A549 (cell line): ENCODE results near the gene NFE2L2. TPM values are rescaled to one million over a fixed set of nuclear protein-coding genes. Genes with fewer than 3 reads are reported as not detected.

Experiments
- ATAC-seq, 2 experiments: fragments of 200-7000 bp in 1 of 2; fragments of >200 bp in 1 of 2; cut with Nextera tagmentation in 1 of 2; cut with Tn5 transposase in 1 of 2; 3 replicates each; pipeline versions ENCODE4 v1.8.0 to v1.9.1; 2018 to 2020; ENCODE audit warnings: mild to moderate bottlenecking in 1 of 2, moderate library complexity in 1 of 2
- CTCF ChIA-PET: fragments of 300-600 bp; sonication (Branson Sonifier 250); formaldehyde crosslinking; extraction: SDS; loops from one replicate; lab custom pipeline; 2021; ENCODE audit warnings: antibody characterized with exemption, inconsistent platforms; lab: Yijun Ruan, JAX
- POLR2A ChIA-PET: fragments of 350-600 bp; formaldehyde crosslinking; extraction: SDS; loops from one replicate; lab custom pipeline; 2021; ENCODE audit warnings: antibody characterized with exemption, inconsistent platforms; lab: Yijun Ruan, JAX
- DNase-seq, 2 experiments: peaks; one replicate each; pipeline versions ENCODE4 v3.0.0 to v3.0.0-alpha.2; 2011 to 2016; ENCODE audit warnings: low read depth in 1 of 2, low spot score in 1 of 2
- FAIRE-seq: peaks from 2 replicates; lab custom pipeline; 2011; peaks lifted over from hg19 to GRCh38; lab: Jason Lieb, UNC
- H3K27ac ChIP-seq, 2 experiments: fragments of >200 bp; sonication (Bioruptor Twin); formaldehyde crosslinking; 3 replicates each; pipeline ENCODE4 v1.5.1; 2016 to 2017
- H3K4me1 ChIP-seq: fragments of >200 bp; sonication (Bioruptor Twin); formaldehyde crosslinking; 3 replicates; pipeline ENCODE4 v1.6.1; 2016
- H3K4me2 ChIP-seq: fragments of >200 bp; sonication (Bioruptor Twin); formaldehyde crosslinking; 3 replicates; pipeline ENCODE4 v1.6.1; 2016
- H3K4me3 ChIP-seq: fragments of >200 bp; sonication (Bioruptor Twin); formaldehyde crosslinking; 3 replicates; pipeline ENCODE4 v1.5.1; 2016
- H3K9me3 ChIP-seq: fragments of >200 bp; sonication (Bioruptor Twin); formaldehyde crosslinking; 3 replicates; pipeline ENCODE4 v1.6.1; 2016
- ATOH8 ChIP-seq: fragments of 250-450 bp; sonication (Bioruptor Pico); IDR thresholded peaks from 2 replicates; pipeline ENCODE4 v1.5.0; 2020; ENCODE audit warnings: low read depth, mild to moderate bottlenecking, moderate library complexity
- BCL3 ChIP-seq: fragments of >200 bp; sonication (Bioruptor Twin); formaldehyde crosslinking; IDR thresholded peaks from 3 replicates; pipeline ENCODE4 v1.6.1; 2016
- BHLHE40 ChIP-seq: IDR thresholded peaks from 2 replicates; pipeline ENCODE4 v1.6.1; 2012; ENCODE audit warnings: low read depth, low read length, inconsistent platforms
- CBX2 ChIP-seq: fragments of 200-600 bp; sonication (generic); IDR thresholded peaks from 2 replicates; pipeline ENCODE4 v1.6.1; 2016; ENCODE audit warnings: low read depth, mild to moderate bottlenecking, borderline replicate concordance
- CEBPB ChIP-seq, 2 experiments: fragments of >200 bp in 1 of 2; sonication (Bioruptor Twin) in 1 of 2; formaldehyde crosslinking in 1 of 2; IDR thresholded peaks; 2 replicates each; pipeline ENCODE4 v1.6.1; 2012 to 2016
- CHD2 ChIP-seq: fragments of 150-350 bp; IDR thresholded peaks from 2 replicates; pipeline ENCODE4 v1.6.1; 2014; ENCODE audit warnings: low read length; ENCODE audit not compliant: partially characterized antibody
- CTCF ChIP-seq: fragments of >200 bp; sonication (Bioruptor Twin); formaldehyde crosslinking; IDR thresholded peaks from 3 replicates; pipeline ENCODE4 v1.5.1; 2016
- E2F6 ChIP-seq: IDR thresholded peaks from 2 replicates; pipeline ENCODE4 v1.6.1; 2012; ENCODE audit warnings: low read depth, borderline replicate concordance
- EHF ChIP-seq: fragments of 250-450 bp; sonication (Bioruptor Pico); IDR thresholded peaks from 2 replicates; pipeline ENCODE4 v1.5.0; 2020; ENCODE audit warnings: mild to moderate bottlenecking
- EHMT2 ChIP-seq: fragments of 200-600 bp; sonication (generic); IDR thresholded peaks from 2 replicates; pipeline ENCODE4 v1.6.1; 2016; ENCODE audit warnings: antibody characterized with exemption, low read depth, mild to moderate bottlenecking, moderate library complexity
- EP300 ChIP-seq, 2 experiments: fragments of >200 bp; sonication (Bioruptor Twin); formaldehyde crosslinking; IDR thresholded peaks; 2 replicates in 1 of 2; 3 replicates in 1 of 2; pipeline ENCODE4 v1.6.1; 2016 to 2017
- ESRRA ChIP-seq: fragments of 150-350 bp; IDR thresholded peaks from 2 replicates; pipeline ENCODE4 v1.6.1; 2014; ENCODE audit warnings: mild to moderate bottlenecking, low read length, borderline replicate concordance
- FOSB ChIP-seq: fragments of 250-450 bp; sonication (Bioruptor Pico); IDR thresholded peaks from 2 replicates; pipeline ENCODE4 v1.5.0; 2020; ENCODE audit warnings: mild to moderate bottlenecking, moderate library complexity
- FOSL2 ChIP-seq, 2 experiments: fragments of 450-650 bp in 1 of 2; fragments of >200 bp in 1 of 2; sonication (Bioruptor Twin) in 1 of 2; formaldehyde crosslinking; IDR thresholded peaks; 2 replicates each; pipeline versions ENCODE4 v1.5.0 to v1.6.1; 2016 to 2020; ENCODE audit warnings: mild to moderate bottlenecking in 1 of 2, moderate library complexity in 1 of 2
- GATA3 ChIP-seq: IDR thresholded peaks from 2 replicates; pipeline ENCODE4 v1.6.1; 2012; ENCODE audit warnings: borderline replicate concordance
- HDAC2 ChIP-seq: fragments of 200-600 bp; sonication (generic); IDR thresholded peaks from 2 replicates; pipeline ENCODE4 v1.6.1; 2016
- HES2 ChIP-seq: fragments of >200 bp; sonication (Bioruptor Twin); formaldehyde crosslinking; IDR thresholded peaks from 2 replicates; pipeline ENCODE4 v1.6.1; 2016
- HMGXB4 ChIP-seq: fragments of 250-450 bp; sonication (Bioruptor Pico); IDR thresholded peaks from 2 replicates; pipeline ENCODE4 v1.5.0; 2021; ENCODE audit warnings: mild to moderate bottlenecking, moderate library complexity, borderline replicate concordance
- HOXA7 ChIP-seq: fragments of 250-450 bp; sonication (Bioruptor Pico); IDR thresholded peaks from 2 replicates; pipeline ENCODE4 v1.5.0; 2020; ENCODE audit warnings: mild to moderate bottlenecking, moderate library complexity
- HOXB13 ChIP-seq: fragments of 250-450 bp; sonication (Bioruptor Pico); IDR thresholded peaks from 2 replicates; pipeline ENCODE4 v1.5.0; 2020; ENCODE audit warnings: low read depth, mild to moderate bottlenecking, moderate library complexity
- HOXB5 ChIP-seq: fragments of 250-450 bp; sonication (Bioruptor Pico); IDR thresholded peaks from 2 replicates; pipeline ENCODE4 v1.5.0; 2020; ENCODE audit warnings: mild to moderate bottlenecking, moderate library complexity
- JUNB ChIP-seq: fragments of >200 bp; sonication (Bioruptor Twin); formaldehyde crosslinking; IDR thresholded peaks from 2 replicates; pipeline ENCODE4 v1.6.1; 2016
- KDM1A ChIP-seq: fragments of 200-600 bp; sonication (generic); IDR thresholded peaks from 2 replicates; pipeline ENCODE4 v1.6.1; 2016; ENCODE audit warnings: low read depth, mild to moderate bottlenecking
- NR3C1 ChIP-seq: fragments of >200 bp; sonication (Bioruptor Twin); formaldehyde crosslinking; IDR thresholded peaks from 3 replicates; pipeline ENCODE4 v1.6.1; 2017
- POLR2A ChIP-seq: IDR thresholded peaks from 2 replicates; pipeline ENCODE4 v1.6.1; 2012; ENCODE audit warnings: mild to moderate bottlenecking, low read length
- TFCP2L1 ChIP-seq: fragments of 250-450 bp; sonication (Bioruptor Pico); IDR thresholded peaks from 2 replicates; pipeline ENCODE4 v1.5.0; 2021; ENCODE audit warnings: mild to moderate bottlenecking
- TP53 ChIP-seq: fragments of 250-450 bp; sonication (Bioruptor Pico); IDR thresholded peaks from 2 replicates; pipeline ENCODE4 v1.5.0; 2021; ENCODE audit warnings: mild to moderate bottlenecking, moderate library complexity
- USF2 ChIP-seq: fragments of 450-650 bp; IDR thresholded peaks from 2 replicates; pipeline ENCODE4 v1.6.1; 2014; ENCODE audit warnings: antibody characterized with exemption
- ZFP36 ChIP-seq: fragments of 450-650 bp; IDR thresholded peaks from 2 replicates; pipeline ENCODE4 v1.6.1; 2014; ENCODE audit warnings: borderline replicate concordance; ENCODE audit not compliant: partially characterized antibody
- WGBS: methylation state at CpG from one replicate; pipeline ENCODE4 v1.1.6; 2017; ENCODE audit errors: missing lambda C conversion rate; 5-methylcytosine and 5-hydroxymethylcytosine counted together
- polyA plus RNA-seq, 4 experiments: library from polyadenylated mRNA; depleted of rRNA in 3 of 4; stranded (reverse); fragments of >200 nt; fragmentation: RNase III in 1 of 4; extraction: RNeasy Plus Mini Kit Qiagen cat#74134 plus additional on column Dnase treatment in 1 of 4; gene quantifications; 2 replicates in 3 of 4; 3 replicates in 1 of 4; pipeline ENCODE4 v1.2.3, GENCODE V29; 2011 to 2017

Gene NFE2L2
- polyA plus RNA-seq, 2 of the 4 experiments (the other 2 are of a cell fraction): 65.8 to 146 TPM

- FAIRE-seq (no peak), DNase-seq (no peak), ATAC-seq (no peak)
- no peaks in the 10 kb centered on the region for H3K9me3 ChIP-seq
- POLR2A ChIA-PET: no interaction called here
- H3K4me2 ChIP-seq: peak overlapping the region; percentile 84; the same call in 2 of the 3 replicates
- H3K27ac ChIP-seq: peak overlapping the region; percentile 81; a peak in 5 of 6 replicates
- H3K4me3 ChIP-seq: no peak overlapping the region
- WGBS: 79% methylated on average over 5 of the region's 5 CpGs
- TF ChIP-seq NR3C1 (no peak), BCL3 (no peak), CEBPB (IDR thresholded peaks at IDR 0.05) (no peak), JUNB (no peak), HOXB5 (no peak), CTCF (no peak), HOXA7 (CRISPR knock-in tag) (no peak), GATA3 (no peak), HES2 (no peak), ESRRA (no peak), HOXB13 (no peak), ATOH8 (no peak), EP300 (IDR thresholded peaks at IDR 0.05) (no peak), FOSL2 (IDR thresholded peaks at IDR 0.05) (no peak), FOSL2 (CRISPR knock-in tag; IDR thresholded peaks at IDR 0.05) (no peak), TP53 (CRISPR knock-in tag) (no peak), ZFP36 (no peak), CHD2 (no peak), EHF (CRISPR knock-in tag) (no peak)
- CTCF ChIA-PET: interaction anchor here (0.6 to 1.9 kb wide), 4 partner anchors 13 to 86 kb away, joined by 4 to 7 read pairs (median 5); partner anchors contain the start of gene NFE2L2
- H3K4me1 ChIP-seq: peaks cover 100% of the 10 kb centered on the region
These were observed 14.1 kb downstream of the NFE2L2 start for GRCh38 chr2:177250461-177250860.

- POLR2A ChIA-PET: no interaction called here
- H3K4me2 ChIP-seq: no peak overlapping the region; the same call in 2 of the 3 replicates
- ATAC-seq (no peak), DNase-seq (no peak), FAIRE-seq (no peak)
- H3K9me3 ChIP-seq: no peaks in the 10 kb centered on the region
- CTCF ChIA-PET: interaction anchor here (1.0 kb wide), 1 partner anchor 80 kb away, joined by 3 read pairs; no protein-coding TSS in a partner anchor
- peak overlapping the region in 1 of 2 experiments; percentile 92; a peak in 2 of 6 replicates for H3K27ac ChIP-seq
- peaks cover 100% of the 10 kb centered on the region for H3K4me1 ChIP-seq
- no peak overlapping the region for H3K4me3 ChIP-seq
- WGBS: 95% methylated on average over 7 of the region's 7 CpGs
- TF ChIP-seq CBX2: no peak
- no peak for TF ChIP-seq TFCP2L1 (CRISPR knock-in tag)
- TF ChIP-seq HOXB5: no peak
- TF ChIP-seq USF2: no peak
- no peak for TF ChIP-seq HMGXB4 (CRISPR knock-in tag)
- TF ChIP-seq E2F6: no peak
- TF ChIP-seq HDAC2: no peak
- no peak for TF ChIP-seq FOSB
- no peak for TF ChIP-seq EHMT2
- no peak for TF ChIP-seq HES2
- TF ChIP-seq CTCF: no peak
- TF ChIP-seq ESRRA: no peak
- no peak for TF ChIP-seq KDM1A
- TF ChIP-seq POLR2A: no peak
- TF ChIP-seq BHLHE40: no peak
These were observed 15.5 kb downstream of the NFE2L2 start for GRCh38 chr2:177249038-177249437.
